ENCODE measurements around the gene NECTIN1. TPM values are rescaled to one million over a fixed set of nuclear protein-coding genes. Genes with fewer than 3 reads are reported as not detected.

The NECTIN1 gene
- total RNA-seq, 4 donors from 2014 or later, result 112 to 176 (median 164) TPM

GRCh38 chr11:119709638-119710346 lies 19.2 kb downstream of the NECTIN1 start:
- Histone ChIP-seq H3K9me3 (no peaks in the 10 kb centered on the region), H3K27ac (no peak overlapping the region), H3K36me3 (peaks cover 7% of the 10 kb centered on the region), H3K27me3 (no peaks in the 10 kb centered on the region), H3K4me1 (peaks cover 66% of the 10 kb centered on the region), H3K4me3 (no peak overlapping the region)
- TF ChIP-seq POLR2AphosphoS5 (IDR thresholded peaks at IDR 0.05) (no peak), POLR2A (IDR thresholded peaks at IDR 0.05) (no peak)
- WGBS, result 50% methylated on average over 22 of the region's 22 CpGs
- no peak for DNase-seq (ENCODE audit: low spot score in 2 of 2)

- Histone ChIP-seq H3K9me3 (no peaks in the 10 kb centered on the region), H3K4me3 (no peak overlapping the region), H3K4me1 (peaks cover 60% of the 10 kb centered on the region), H3K27me3 (no peaks in the 10 kb centered on the region), H3K27ac (no peak overlapping the region), H3K36me3 (peaks cover 7% of the 10 kb centered on the region)
- TF ChIP-seq EP300 (IDR thresholded peaks at IDR 0.05) (no peak), POLR2AphosphoS5 (IDR thresholded peaks at IDR 0.05) (no peak), POLR2A (IDR thresholded peaks at IDR 0.05) (no peak), CTCF (IDR thresholded peaks at IDR 0.05) (no peak)
- WGBS, result 64% methylated on average over 7 of the region's 9 CpGs
- no peak for DNase-seq (ENCODE audit: low spot score in 2 of 2)
Observed at GRCh38 chr11:119709171-119709570, 19.8 kb downstream of the NECTIN1 start.

GRCh38 chr11:119708384-119708783 lies 20.6 kb downstream of the NECTIN1 start:
- Histone ChIP-seq H3K9me3 (no peaks in the 10 kb centered on the region), H3K4me1 (peaks cover 59% of the 10 kb centered on the region), H3K36me3 (peaks cover 7% of the 10 kb centered on the region), H3K27ac (no peak overlapping the region), H3K4me3 (no peak overlapping the region), H3K27me3 (no peaks in the 10 kb centered on the region)
- 77% methylated on average over 9 of the region's 9 CpGs for WGBS
- no peak for DNase-seq (ENCODE audit: low spot score in 2 of 2)
- TF ChIP-seq POLR2AphosphoS5 (IDR thresholded peaks at IDR 0.05), result no peak
- no peak for TF ChIP-seq POLR2A (IDR thresholded peaks at IDR 0.05)
- TF ChIP-seq EP300 (IDR thresholded peaks at IDR 0.05), result no peak
- no peak for TF ChIP-seq CTCF (IDR thresholded peaks at IDR 0.05)

GRCh38 chr11:119706887-119707286 lies 22.1 kb downstream of the NECTIN1 start:
- no peaks in the 10 kb centered on the region for H3K9me3 ChIP-seq
- WGBS, result 94% methylated on average over 2 of the region's 2 CpGs
- TF ChIP-seq EP300 (IDR thresholded peaks at IDR 0.05) (no peak), POLR2AphosphoS5 (IDR thresholded peaks at IDR 0.05) (no peak), POLR2A (IDR thresholded peaks at IDR 0.05) (no peak), CTCF (IDR thresholded peaks at IDR 0.05) (no peak)
- H3K36me3 ChIP-seq, result peaks cover 7% of the 10 kb centered on the region
- no peak overlapping the region for H3K4me3 ChIP-seq
- no peak for DNase-seq (ENCODE audit: low spot score in 2 of 2)
- peaks cover 57% of the 10 kb centered on the region for H3K4me1 ChIP-seq
- H3K27ac ChIP-seq, result no peak overlapping the region
- no peaks in the 10 kb centered on the region for H3K27me3 ChIP-seq

- 65% methylated on average over 7 of the region's 7 CpGs for WGBS
- Histone ChIP-seq H3K36me3 (peaks cover 7% of the 10 kb centered on the region), H3K27ac (no peak overlapping the region), H3K27me3 (no peaks in the 10 kb centered on the region), H3K4me1 (peaks cover 61% of the 10 kb centered on the region), H3K4me3 (no peak overlapping the region), H3K9me3 (no peaks in the 10 kb centered on the region)
- no peak for DNase-seq (ENCODE audit: low spot score in 2 of 2)
- no peak for TF ChIP-seq POLR2AphosphoS5 (IDR thresholded peaks at IDR 0.05)
- TF ChIP-seq EP300 (IDR thresholded peaks at IDR 0.05), result no peak
- TF ChIP-seq CTCF (IDR thresholded peaks at IDR 0.05), result no peak
- TF ChIP-seq POLR2A (IDR thresholded peaks at IDR 0.05), result no peak
Observed at GRCh38 chr11:119706029-119706428, 23.0 kb downstream of the NECTIN1 start.
